NCI-H526 (cell line): ENCODE results near the gene CEP83.
"Not testable (repeated sequence)": the region's sequence is repeated elsewhere in the genome, so short reads cannot be mapped to it uniquely, and the experiment has no call there.

Experiments used
- DNase-seq, 2 experiments: peaks; one replicate each; lab custom pipeline; 2025; lab: John Stamatoyannopoulos, UW

CEP83 gene

GRCh38 chr12:94377599-94377998 lies 82.1 kb downstream of the CEP83 start:
- no peak for DNase-seq

- no peak for DNase-seq
These were observed 85.5 kb downstream of the CEP83 start for GRCh38 chr12:94374124-94374523.

GRCh38 chr12:94372461-94372860 lies 87.2 kb downstream of the CEP83 start:
- no peak for DNase-seq

- no peak for DNase-seq
These were observed 97.0 kb downstream of the CEP83 start for GRCh38 chr12:94362653-94363052.

- no peak for DNase-seq
These were observed 99.9 kb downstream of the CEP83 start for GRCh38 chr12:94359761-94360160.

GRCh38 chr12:94353130-94353529 lies 106.5 kb downstream of the CEP83 start:
- DNase-seq = no peak

GRCh38 chr12:94340573-94340972 lies 119.1 kb downstream of the CEP83 start:
- no peak for DNase-seq

GRCh38 chr12:94338006-94338794 lies 121.5 kb downstream of the CEP83 start:
- no peak for DNase-seq

- DNase-seq = no peak
These were observed 123.3 kb downstream of the CEP83 start for GRCh38 chr12:94336211-94336925.

- DNase-seq = no peak
These were observed 126.3 kb downstream of the CEP83 start for GRCh38 chr12:94333396-94333795.

GRCh38 chr12:94329366-94329765 lies 130.3 kb downstream of the CEP83 start:
- no peak for DNase-seq

GRCh38 chr12:94327809-94328208 lies 131.9 kb downstream of the CEP83 start:
- no peak for DNase-seq

GRCh38 chr12:94326727-94327126 lies 132.9 kb downstream of the CEP83 start:
- no peak for DNase-seq

- DNase-seq = no peak
These were observed 133.4 kb downstream of the CEP83 start for GRCh38 chr12:94326234-94326633.

- no peak for DNase-seq
These were observed 137.3 kb downstream of the CEP83 start for GRCh38 chr12:94322346-94322745.

- DNase-seq = no peak
These were observed 139.6 kb downstream of the CEP83 start for GRCh38 chr12:94320109-94320508.

GRCh38 chr12:94318181-94318580 lies 141.5 kb downstream of the CEP83 start:
- DNase-seq = no peak

- not testable (repeated sequence) for DNase-seq
These were observed 143.1 kb downstream of the CEP83 start for GRCh38 chr12:94316600-94316999.

GRCh38 chr12:94312378-94312777 lies 147.3 kb downstream of the CEP83 start:
- DNase-seq = no peak

GRCh38 chr12:94309373-94309772 lies 150.3 kb downstream of the CEP83 start:
- DNase-seq = no peak

GRCh38 chr12:94308612-94309011 lies 151.1 kb downstream of the CEP83 start:
- no peak for DNase-seq

- no peak for DNase-seq
These were observed 154.3 kb downstream of the CEP83 start for GRCh38 chr12:94305130-94305957.
